ENCODE data around the gene SEPTIN8.

GRCh38 chr5:132779961-132780360, 2.9 kb upstream of the SEPTIN8 start:
- TF ChIP-seq, protein P1, sequence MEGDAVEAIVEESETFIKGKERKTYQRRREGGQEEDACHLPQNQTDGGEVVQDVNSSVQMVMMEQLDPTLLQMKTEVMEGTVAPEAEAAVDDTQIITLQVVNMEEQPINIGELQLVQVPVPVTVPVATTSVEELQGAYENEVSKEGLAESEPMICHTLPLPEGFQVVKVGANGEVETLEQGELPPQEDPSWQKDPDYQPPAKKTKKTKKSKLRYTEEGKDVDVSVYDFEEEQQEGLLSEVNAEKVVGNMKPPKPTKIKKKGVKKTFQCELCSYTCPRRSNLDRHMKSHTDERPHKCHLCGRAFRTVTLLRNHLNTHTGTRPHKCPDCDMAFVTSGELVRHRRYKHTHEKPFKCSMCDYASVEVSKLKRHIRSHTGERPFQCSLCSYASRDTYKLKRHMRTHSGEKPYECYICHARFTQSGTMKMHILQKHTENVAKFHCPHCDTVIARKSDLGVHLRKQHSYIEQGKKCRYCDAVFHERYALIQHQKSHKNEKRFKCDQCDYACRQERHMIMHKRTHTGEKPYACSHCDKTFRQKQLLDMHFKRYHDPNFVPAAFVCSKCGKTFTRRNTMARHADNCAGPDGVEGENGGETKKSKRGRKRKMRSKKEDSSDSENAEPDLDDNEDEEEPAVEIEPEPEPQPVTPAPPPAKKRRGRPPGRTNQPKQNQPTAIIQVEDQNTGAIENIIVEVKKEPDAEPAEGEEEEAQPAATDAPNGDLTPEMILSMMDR (IDR thresholded peaks at IDR 0.05 in 8 of 11, conservative IDR thresholded peaks at IDR 0.05 in 3 of 11): no peak
- TF ChIP-seq POLR2AphosphoS5 (IDR thresholded peaks at IDR 0.05): no peak
